IMR-90 (cell line): Measurements from ENCODE around the gene ERVMER34-1. TPM values are rescaled to one million over a fixed set of nuclear protein-coding genes. Genes with fewer than 3 reads are reported as not detected.

ENCODE experiments used
- ATAC-seq: fragments of 200-7000 bp; cut with Tn5 transposase; 2 replicates; pipeline ENCODE4 v1.9.1; 2020; ENCODE audit warnings: low read depth, mild to moderate bottlenecking, moderate library complexity
- BruUV-seq: library from RNA; stranded (reverse); fragments of 400-500 nt; replicated peaks from 2 replicates; lab custom pipeline; 2021; lab: Mats Ljungman, UMichigan
- CTCF ChIA-PET: fragments of 300-600 bp; formaldehyde crosslinking; extraction: SDS; loops from one replicate; lab custom pipeline; 2021; ENCODE audit warnings: antibody characterized with exemption; lab: Yijun Ruan, JAX
- POLR2A ChIA-PET: fragments of 300-600 bp; sonication (Branson Sonifier 250); formaldehyde crosslinking; loops from one replicate; lab custom pipeline; 2022; ENCODE audit warnings: antibody characterized with exemption; ENCODE audit not compliant: unreplicated experiment; lab: Charles Lee
- DNase-seq: peaks from one replicate; pipeline ENCODE4 v3.0.0; 2013
- H2AFZ ChIP-seq: replicated peaks from 2 replicates; pipeline ENCODE3; 2013; ENCODE audit warnings: low read length, mild to moderate bottlenecking; ENCODE audit not compliant: poor library complexity
- H2AK5ac ChIP-seq: 2 replicates; pipeline ENCODE4 v1.6.1; 2013; ENCODE audit warnings: low read depth, low read length, inconsistent platforms
- H2AK9ac ChIP-seq: replicated peaks from 2 replicates; pipeline ENCODE3; 2013; ENCODE audit warnings: mild to moderate bottlenecking, low read depth, low read length, moderate library complexity; ENCODE audit not compliant: poor library complexity
- H2BK120ac ChIP-seq: 2 replicates; pipeline ENCODE4 v1.6.1; 2013; ENCODE audit warnings: low read depth, low read length, inconsistent platforms
- H2BK15ac ChIP-seq: 3 replicates; pipeline ENCODE4 v1.6.1; 2013; ENCODE audit warnings: low read depth, low read length, inconsistent platforms
- H2BK20ac ChIP-seq: 2 replicates; pipeline ENCODE4 v1.6.1; 2013; ENCODE audit warnings: low read depth, mild to moderate bottlenecking, inconsistent platforms, low read length, moderate library complexity
- H2BK5ac ChIP-seq: 2 replicates; pipeline ENCODE4 v1.6.1; 2013; ENCODE audit warnings: mild to moderate bottlenecking, low read depth, low read length, inconsistent platforms; ENCODE audit not compliant: poor library complexity, severe bottlenecking
- H3K14ac ChIP-seq: replicated peaks from 2 replicates; pipeline ENCODE4 v1.6.1; 2013; ENCODE audit warnings: low read depth, low read length, inconsistent platforms
- H3K18ac ChIP-seq: 2 replicates; pipeline ENCODE4 v1.6.1; 2013; ENCODE audit warnings: low read depth, low read length, control low read depth
- H3K23ac ChIP-seq: 2 replicates; pipeline ENCODE4 v1.6.1; 2013; ENCODE audit warnings: low read depth, low read length, inconsistent platforms
- H3K27ac ChIP-seq: 2 replicates; pipeline ENCODE4 v1.5.1; 2013; ENCODE audit warnings: mild to moderate bottlenecking, control low read depth, low read length; ENCODE audit not compliant: insufficient read depth
- H3K27me3 ChIP-seq: 2 replicates; pipeline ENCODE4 v1.6.1; 2013; ENCODE audit warnings: low read length; ENCODE audit not compliant: control insufficient read depth, insufficient read depth
- H3K36me3 ChIP-seq: 2 replicates; pipeline ENCODE4 v1.6.1; 2013; ENCODE audit warnings: low read length, mixed read lengths; ENCODE audit not compliant: control insufficient read depth, insufficient read depth
- H3K4ac ChIP-seq: 2 replicates; pipeline ENCODE4 v1.6.1; 2013; ENCODE audit warnings: low read depth, low read length, inconsistent platforms
- H3K4me1 ChIP-seq: 2 replicates; pipeline ENCODE4 v1.6.1; 2013; ENCODE audit warnings: low read length, mixed read lengths; ENCODE audit not compliant: control insufficient read depth, insufficient read depth
- H3K4me2 ChIP-seq: 2 replicates; pipeline ENCODE4 v1.6.1; 2013; ENCODE audit warnings: low read depth, mild to moderate bottlenecking, control low read depth, low read length, moderate library complexity
- H3K4me3 ChIP-seq: 2 replicates; pipeline ENCODE4 v1.5.1; 2013; ENCODE audit warnings: low read depth, mild to moderate bottlenecking, control low read depth, low read length, moderate library complexity; ENCODE audit not compliant: insufficient read depth
- H3K56ac ChIP-seq: 2 replicates; pipeline ENCODE4 v1.6.1; 2013; ENCODE audit warnings: low read length, inconsistent platforms; ENCODE audit not compliant: insufficient read depth; ENCODE audit errors: extremely low read depth
- H3K79me1 ChIP-seq, 2 experiments: 2 replicates each; pipeline ENCODE4 v1.6.1; 2013; ENCODE audit warnings: low read length in 2 of 2, inconsistent platforms in 1 of 2, low read depth in 1 of 2
- H3K9ac ChIP-seq: 2 replicates; pipeline ENCODE4 v1.6.1; 2013; ENCODE audit warnings: low read depth, low read length, control low read depth
- H3K9me1 ChIP-seq: 2 replicates; pipeline ENCODE4 v1.6.1; 2013; ENCODE audit warnings: low read length, inconsistent platforms; ENCODE audit not compliant: insufficient read depth
- H3K9me3 ChIP-seq: 2 replicates; pipeline ENCODE4 v1.6.1; 2013; ENCODE audit warnings: low read length; ENCODE audit not compliant: control insufficient read depth, insufficient read depth
- H4K20me1 ChIP-seq: 2 replicates; pipeline ENCODE4 v1.6.1; 2013; ENCODE audit warnings: low read length, inconsistent platforms; ENCODE audit not compliant: insufficient read depth
- H4K5ac ChIP-seq: 2 replicates; pipeline ENCODE4 v1.6.1; 2013; ENCODE audit warnings: mild to moderate bottlenecking, low read depth, low read length, control low read depth
- H4K8ac ChIP-seq, 2 experiments: 2 replicates each; pipeline ENCODE4 v1.6.1; 2013; ENCODE audit warnings: low read depth in 2 of 2, low read length in 2 of 2, control low read depth in 1 of 2, inconsistent platforms in 1 of 2
- H4K91ac ChIP-seq: 2 replicates; pipeline ENCODE4 v1.6.1; 2013; ENCODE audit warnings: low read depth, low read length, inconsistent platforms; ENCODE audit not compliant: insufficient read depth
- CEBPB ChIP-seq: IDR thresholded peaks from 2 replicates; pipeline ENCODE4 v1.6.1; 2012; ENCODE audit warnings: low read depth, low read length, improper control_type of control experiment
- NFE2L2 ChIP-seq: fragments of 150-350 bp; IDR thresholded peaks from 2 replicates; pipeline ENCODE4 v1.6.1; 2016; ENCODE audit warnings: low read depth, mild to moderate bottlenecking, low read length
- POLR2A ChIP-seq: IDR thresholded peaks from 2 replicates; pipeline ENCODE4 v1.6.1; 2012; ENCODE audit warnings: mild to moderate bottlenecking, low read depth, low read length
- RCOR1 ChIP-seq: IDR thresholded peaks from 2 replicates; pipeline ENCODE4 v1.6.1; 2012; ENCODE audit warnings: mild to moderate bottlenecking, low read length, improper control_type of control experiment; ENCODE audit not compliant: insufficient replicate concordance
- RFX5 ChIP-seq: IDR thresholded peaks from 2 replicates; pipeline ENCODE4 v1.8.0; 2012; ENCODE audit warnings: low read depth, mild to moderate bottlenecking, low read length, moderate library complexity
- WGBS, 2 experiments: methylation state at CpG; one replicate each; pipeline versions ENCODE4 v1.1.5 to v1.1.7; 2013; ENCODE audit warnings: missing lambda C conversion rate in 2 of 2; ENCODE audit not compliant: insufficient read length in 1 of 2; ENCODE audit errors: extremely low coverage in 2 of 2; 5-methylcytosine and 5-hydroxymethylcytosine counted together
- dilution Hi-C: fragments of 300-500 bp; cut with HindIII; formaldehyde crosslinking; loops from one replicate; pipeline ENCODE4 v1.14.3; 2018; ENCODE audit warnings: low sequenced_read_pairs; ENCODE audit not compliant: unreplicated experiment
- in situ Hi-C: fragments of 300-500 bp; cut with MboI; formaldehyde crosslinking; loops from 3 replicates; pipeline ENCODE4 v1.14.3; 2019; ENCODE audit warnings: low sequenced_read_pairs, inconsistent platforms, mixed read lengths
- intact Hi-C: fragments of 100-400 bp; cut with micrococcal nuclease; formaldehyde crosslinking; loops from 2 replicates; pipeline ENCODE4 v1.10.0; 2022
- polyA plus RNA-seq, 3 experiments: library from polyadenylated mRNA; depleted of rRNA; stranded (reverse); fragments of >200 nt; gene quantifications; 2 replicates each; pipeline ENCODE4 v1.2.3, GENCODE V29; 2012; ENCODE audit warnings: low replicate concordance in 1 of 3
- total RNA-seq: library from RNA; depleted of rRNA; stranded (reverse); fragments of >200 nt; gene quantifications from 2 replicates; pipeline ENCODE4 v1.2.3, GENCODE V29; 2012

ERVMER34-1 gene
- total and polyA plus RNA-seq, 2 of the 4 experiments (the other 2 are of a cell fraction), result not detected

DNA sequence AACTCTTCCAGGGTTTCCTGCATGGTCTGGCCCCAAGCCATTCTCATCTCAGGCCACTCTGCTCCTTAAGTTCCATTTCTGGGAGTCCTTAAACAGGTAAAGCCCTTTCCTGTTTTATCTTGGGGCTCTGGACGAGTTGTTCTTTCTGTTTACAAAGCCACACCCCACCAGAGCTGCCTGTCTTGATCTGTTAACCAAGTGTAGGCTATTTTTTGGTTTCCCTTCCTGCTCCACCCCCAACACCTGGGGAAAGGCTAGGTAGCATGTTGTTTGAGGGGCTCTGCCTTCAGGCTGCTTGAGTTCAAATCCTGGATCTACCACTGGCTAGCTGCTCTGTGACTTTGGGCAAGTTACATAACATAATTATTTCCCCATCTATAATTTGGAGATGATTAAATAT is 40.0 kb downstream of the ERVMER34-1 start:
- Histone ChIP-seq H2BK5ac (no peak overlapping the region), H3K56ac (no peak overlapping the region), H2BK120ac (no peak overlapping the region), H2AK9ac (no peak overlapping the region), H3K4ac (no peak overlapping the region), H4K20me1 (peaks cover 3% of the 10 kb centered on the region; the same call in 1 of the 2 replicates), H3K9ac (no peak overlapping the region), H2BK20ac (no peak overlapping the region), H3K27me3 (no peaks in the 10 kb centered on the region; the same call in 1 of the 2 replicates), H3K9me1 (peaks cover 21% of the 10 kb centered on the region), H3K14ac (no peak overlapping the region), H3K4me3 (no peak overlapping the region), H2AK5ac (peak overlapping the region; percentile 35; the same call in 1 of the 2 replicates), H4K8ac (no peak overlapping the region; a peak in 1 of 4 replicates), H3K27ac (no peak overlapping the region), H3K4me1 (no peaks in the 10 kb centered on the region), H2BK15ac (no peak overlapping the region), H3K9me3 (no peaks in the 10 kb centered on the region), H3K36me3 (peaks cover 21% of the 10 kb centered on the region), H4K91ac (no peak overlapping the region), H3K4me2 (no peak overlapping the region), H3K18ac (no peak overlapping the region), H3K79me1 (peaks cover 21 to 36% of the 10 kb centered on the region in 2 experiments), H3K23ac (no peak overlapping the region), H2AFZ (peak overlapping the region; percentile 69), H4K5ac (no peak overlapping the region)
- dilution Hi-C loops (no loop called here), in situ Hi-C loops (loop anchor here (5.0 to 10.0 kb wide), 2 partner anchors 54 to 166 kb away; partner anchors contain the start of gene USP46), intact Hi-C loops (loop anchor here (5.0 to 10.0 kb wide), 4 partner anchors 54 to 336 kb away; partner anchors contain the start of gene USP46)
- ATAC-seq, result no peak
- no TSS peak for BruUV-seq
- no peak for DNase-seq
- ChIA-PET POLR2A (no interaction called here), CTCF (interaction anchor here (0.5 to 2.7 kb wide), 3 partner anchors 165 to 637 kb away, joined by 3 to 9 read pairs (median 6); no protein-coding TSS in a partner anchor)
- WGBS, 2 experiments, result no CpG with 5 or more reads among the region's 1 CpG
- no peak for TF ChIP-seq RFX5
- TF ChIP-seq NFE2L2, result no peak
- TF ChIP-seq POLR2A, result no peak
- TF ChIP-seq CEBPB, result no peak
- no peak for TF ChIP-seq RCOR1
